HG03103 (cell line): ENCODE measurements around the gene TIAM2.
"Not testable (repeated sequence)": the region's sequence is repeated elsewhere in the genome, so short reads cannot be mapped to it uniquely, and the experiment has no call there.

Experiments used
- ATAC-seq: cut with Tn5 transposase; IDR thresholded peaks from one replicate; pipeline ENCODE4 v1.9.1; 2021; ENCODE audit warnings: low read depth; ENCODE audit not compliant: unreplicated experiment

Gene TIAM2

DNA sequence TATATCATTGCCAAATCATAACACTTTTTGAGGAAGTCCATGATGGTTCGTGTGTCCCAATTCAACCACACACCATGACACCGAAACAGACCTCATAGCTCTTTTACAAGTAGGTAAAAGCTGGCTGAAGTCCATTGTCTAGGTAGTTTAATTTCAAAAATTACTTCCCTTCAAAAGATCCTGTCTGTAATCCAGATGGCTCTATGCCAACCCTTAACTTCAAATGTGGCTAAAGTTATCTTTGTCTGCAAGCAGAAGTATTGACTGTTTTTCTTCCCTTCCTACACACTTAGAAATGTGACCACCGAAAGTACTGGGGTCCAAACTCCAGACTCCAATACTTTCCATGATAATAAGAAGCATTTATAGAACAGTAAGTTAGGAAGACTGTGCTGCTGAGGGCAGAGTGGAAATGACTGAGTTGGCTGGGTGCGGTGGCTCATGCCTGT, 8.3 kb upstream of the TIAM2 start:
- ATAC-seq, result no peak

DNA sequence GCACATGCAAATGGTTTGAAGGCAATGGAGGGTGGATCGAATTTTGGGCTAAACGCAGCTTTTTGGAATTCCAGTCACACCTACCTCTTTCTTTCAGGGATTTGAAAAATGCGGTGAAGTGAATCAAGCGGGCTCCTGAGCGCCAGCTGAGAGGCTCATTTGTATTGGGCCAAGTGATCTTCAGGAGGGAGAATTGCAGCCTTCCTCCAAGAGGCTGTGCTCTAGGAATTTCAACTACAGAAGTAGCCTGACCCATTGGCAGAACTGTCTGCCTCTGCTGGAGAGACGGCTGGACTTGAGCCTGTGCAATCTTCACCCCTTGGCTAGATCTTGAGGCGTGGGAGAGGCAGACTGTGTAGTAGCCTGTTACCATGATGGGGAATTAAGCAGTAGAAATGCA, 5.7 kb upstream of the TIAM2 start:
- ATAC-seq, result no peak

DNA sequence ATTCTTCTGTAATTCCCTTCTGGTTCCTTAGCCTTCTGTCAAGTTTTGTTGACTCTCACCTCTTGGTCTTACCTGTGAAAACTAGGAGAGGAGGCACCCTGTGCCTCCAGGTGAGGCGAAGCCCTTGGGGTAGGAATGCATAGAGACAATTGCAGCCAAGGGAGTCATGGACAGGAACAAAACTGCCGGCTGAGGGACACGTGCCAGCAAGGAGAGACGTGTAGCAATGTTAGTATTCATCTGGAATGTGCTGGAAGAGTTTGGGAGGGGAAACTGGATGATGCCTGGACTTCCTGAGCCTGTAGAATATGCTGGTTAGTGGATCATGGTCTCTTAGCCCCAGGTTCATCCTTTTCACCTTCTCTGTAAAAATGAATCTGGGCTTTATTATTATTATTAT, 3.9 kb upstream of the TIAM2 start:
- ATAC-seq, result no peak

DNA sequence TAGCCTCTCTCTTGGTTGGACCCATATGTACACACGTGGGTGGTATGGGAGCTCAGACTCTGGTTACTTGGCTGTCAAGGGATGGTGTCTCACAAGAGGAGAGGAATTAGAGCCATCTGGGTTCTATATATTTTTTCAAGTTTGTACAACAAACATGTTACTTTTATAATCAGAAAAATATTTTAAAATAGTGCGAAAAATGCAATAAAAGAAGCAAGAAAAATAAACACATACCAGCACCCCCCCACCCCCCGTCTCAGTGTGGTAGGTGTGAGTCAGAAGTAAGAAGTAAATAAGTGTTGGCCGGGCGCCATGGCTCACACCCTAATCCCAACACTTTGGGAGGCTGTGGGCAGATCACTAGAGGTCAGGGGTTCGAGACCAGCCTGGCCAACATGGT, 2.1 kb upstream of the TIAM2 start:
- ATAC-seq, result no peak

DNA sequence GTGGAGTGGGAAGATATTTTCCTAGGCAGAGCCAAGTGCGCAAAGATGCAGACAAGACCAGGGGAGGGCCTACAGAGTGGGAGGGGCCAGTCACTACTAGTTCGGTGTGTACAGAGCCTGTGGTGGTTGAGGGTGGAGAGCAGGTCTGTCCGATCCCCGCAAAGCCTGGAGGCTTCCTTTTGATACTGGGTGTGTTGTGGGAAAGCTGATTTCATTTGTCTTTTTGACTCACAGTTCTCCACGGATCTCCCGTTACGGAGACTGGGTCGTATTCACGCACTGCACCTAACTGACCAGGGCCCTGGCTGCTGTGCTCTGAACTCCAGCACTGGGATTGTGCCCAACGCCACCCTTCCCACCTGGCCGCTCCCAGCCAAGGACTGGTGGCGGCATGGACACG, 1.4 kb upstream of the TIAM2 start:
- no peak for ATAC-seq

DNA sequence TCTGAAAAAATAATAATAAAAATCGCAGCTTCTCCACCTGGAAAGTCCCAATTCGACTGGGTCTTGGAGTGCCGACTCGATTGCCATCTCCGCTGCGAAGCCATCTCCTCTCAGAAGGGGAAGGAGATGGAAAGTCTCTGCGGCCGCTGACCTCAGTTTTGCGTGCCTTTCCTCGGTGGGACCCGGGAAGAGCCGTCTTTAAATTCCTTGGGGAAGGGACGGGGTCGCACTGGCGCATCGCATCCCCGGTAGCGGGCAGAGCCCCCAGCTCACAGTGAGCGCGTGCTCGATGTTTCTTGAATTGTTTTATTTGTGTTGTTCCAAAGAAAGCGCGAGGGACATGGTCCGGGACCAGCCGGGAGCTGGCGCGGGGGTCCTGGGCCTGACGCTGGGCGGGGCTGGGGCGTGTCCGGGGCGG, 270 bp upstream of the TIAM2 start:
- ATAC-seq, result no peak

DNA sequence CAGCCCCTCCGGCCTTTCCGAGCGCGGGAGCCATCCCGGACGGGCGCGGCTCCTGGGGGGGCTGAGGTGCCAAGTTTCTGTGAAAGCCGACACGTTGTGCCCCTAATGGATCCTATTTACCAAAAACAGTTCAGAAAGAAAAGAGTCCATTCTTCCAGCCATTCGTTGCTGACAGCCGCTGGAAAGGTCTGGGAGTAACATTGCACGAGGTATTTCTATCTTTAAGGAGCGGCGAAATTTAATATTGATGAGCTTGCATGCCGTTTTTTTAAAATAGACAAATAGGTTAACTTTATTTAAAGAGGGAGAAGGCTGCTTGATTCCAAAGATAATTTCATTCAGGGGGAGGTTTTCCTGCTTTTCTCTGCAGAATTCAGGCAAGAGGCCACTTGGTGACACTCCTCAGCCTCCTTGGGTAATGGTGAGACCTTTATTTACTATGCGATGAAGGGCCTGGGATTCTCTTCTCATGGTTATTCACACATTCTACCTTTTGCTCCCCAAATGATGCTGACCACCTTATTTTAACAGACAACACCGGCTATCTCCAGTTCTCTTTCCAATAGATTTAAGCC, 988 bp downstream of the TIAM2 start:
- ATAC-seq, result no peak

DNA sequence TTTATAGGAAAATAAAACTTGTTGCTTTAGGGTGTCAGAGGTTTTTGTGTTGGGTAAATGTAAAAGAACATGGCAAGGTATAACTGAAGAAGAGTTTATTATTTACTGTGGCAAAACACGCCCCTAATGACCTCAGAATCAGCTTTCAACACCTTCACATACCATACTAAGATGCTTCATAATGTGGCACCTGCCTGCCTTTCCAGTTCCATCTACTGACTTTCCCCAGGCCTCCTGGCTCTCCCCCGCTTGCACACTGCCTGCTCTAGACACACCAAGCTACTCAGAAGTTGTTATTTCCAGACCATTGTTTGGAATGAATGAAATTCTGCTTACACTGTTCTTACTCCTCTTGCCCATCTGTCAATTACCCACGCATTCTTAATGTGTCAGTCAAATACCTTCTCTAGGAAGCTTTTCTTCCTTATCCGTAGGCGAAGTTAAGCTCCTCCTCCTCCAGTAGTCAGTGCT, 1.8 kb downstream of the TIAM2 start:
- no peak for ATAC-seq

DNA sequence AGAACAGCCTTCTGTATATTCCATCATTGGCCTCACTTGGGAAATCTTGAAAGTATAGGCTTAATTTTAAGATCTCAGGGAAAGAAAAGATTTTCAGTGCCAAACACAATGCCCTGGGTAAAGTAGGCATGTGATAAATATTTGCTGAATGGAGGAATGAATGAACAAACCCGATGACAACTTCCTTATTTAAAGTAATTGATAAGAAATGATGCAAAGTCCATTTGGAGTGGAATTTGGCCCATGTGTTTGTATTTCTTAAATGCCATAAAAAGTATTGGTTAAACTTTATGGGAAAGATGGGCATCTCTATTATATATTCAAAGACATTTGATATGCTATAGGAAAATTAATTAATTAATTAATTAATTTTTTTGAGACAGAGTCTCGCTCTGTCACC, 3.7 kb downstream of the TIAM2 start:
- no peak for ATAC-seq

DNA sequence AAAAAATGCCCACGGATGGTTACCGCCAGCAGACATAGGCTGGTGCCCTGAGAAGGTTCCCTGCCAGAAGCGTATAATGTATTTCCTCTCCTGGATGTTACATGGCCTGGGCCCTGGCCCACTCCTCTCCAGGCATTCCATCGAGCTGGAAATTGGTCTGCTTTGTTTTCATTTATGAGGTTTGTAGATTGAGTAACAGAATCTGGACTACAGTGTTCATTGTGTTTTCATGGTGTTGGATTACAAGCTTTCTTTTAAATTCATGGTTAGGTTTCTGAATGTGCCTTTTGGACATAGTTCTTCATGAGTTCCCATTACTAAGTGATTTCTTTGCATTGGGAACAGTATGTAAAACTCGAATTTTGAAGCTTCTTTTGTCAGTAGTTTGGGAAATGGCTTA, 6.4 kb downstream of the TIAM2 start:
- ATAC-seq, result no peak

DNA sequence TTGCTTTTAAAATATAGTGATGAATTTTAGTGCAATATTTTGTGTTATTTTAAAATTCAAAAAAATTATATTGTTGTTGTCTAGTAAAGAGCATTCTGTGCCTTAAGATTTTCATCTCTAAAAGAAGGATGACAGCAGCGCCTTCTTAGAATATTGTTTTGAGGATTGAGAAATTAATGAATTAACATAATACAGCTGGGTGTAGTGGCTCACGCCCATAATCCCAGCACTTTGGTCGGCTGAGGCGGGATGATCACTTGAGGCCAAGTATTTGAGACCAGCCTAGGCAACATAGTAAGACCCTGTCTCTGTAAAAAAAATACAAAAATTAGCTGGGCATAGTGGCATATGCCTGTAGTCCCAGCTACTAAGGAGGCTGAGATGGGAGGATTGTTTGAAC, 6.8 kb downstream of the TIAM2 start:
- ATAC-seq, result no peak

DNA sequence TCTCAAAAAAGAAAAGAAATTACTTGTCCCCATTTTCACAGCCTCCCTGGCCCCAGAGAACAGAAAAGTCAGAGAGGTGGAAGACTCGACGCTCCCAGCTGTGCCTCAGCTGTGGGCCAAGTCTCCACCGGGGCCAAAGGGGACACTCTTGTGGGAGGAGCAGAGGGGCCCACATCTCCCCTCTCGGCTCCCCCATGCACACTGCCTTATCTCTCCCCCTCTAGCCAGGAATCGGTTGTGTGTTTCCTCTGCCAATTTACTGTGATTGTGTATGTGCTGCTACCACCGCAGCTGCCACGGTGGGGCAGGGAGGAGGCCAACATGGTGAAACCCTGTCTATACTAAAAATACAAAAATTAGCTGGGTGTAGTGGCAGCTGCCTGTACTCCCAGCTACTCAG, 8.4 kb downstream of the TIAM2 start:
- no peak for ATAC-seq

DNA sequence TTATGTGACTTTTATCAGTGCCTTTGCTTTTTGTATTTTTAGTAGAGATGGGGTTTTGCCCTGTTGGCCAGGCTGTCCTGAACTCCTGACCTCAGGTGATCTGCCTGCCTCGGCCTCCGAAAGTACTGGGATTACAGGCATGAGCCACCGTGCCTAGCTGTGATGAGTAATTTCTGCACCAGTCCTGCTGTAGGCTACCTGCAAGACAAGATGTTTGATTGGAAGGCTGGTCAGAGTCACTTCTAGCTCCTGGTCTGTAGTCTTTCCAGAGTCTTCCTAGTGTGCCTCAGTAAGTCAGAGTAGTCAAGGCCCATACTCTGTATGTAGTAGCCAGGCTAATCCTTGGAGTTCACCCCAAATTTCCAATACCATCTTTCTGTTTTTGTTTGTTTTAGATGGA, 8.9 kb downstream of the TIAM2 start:
- no peak for ATAC-seq

DNA sequence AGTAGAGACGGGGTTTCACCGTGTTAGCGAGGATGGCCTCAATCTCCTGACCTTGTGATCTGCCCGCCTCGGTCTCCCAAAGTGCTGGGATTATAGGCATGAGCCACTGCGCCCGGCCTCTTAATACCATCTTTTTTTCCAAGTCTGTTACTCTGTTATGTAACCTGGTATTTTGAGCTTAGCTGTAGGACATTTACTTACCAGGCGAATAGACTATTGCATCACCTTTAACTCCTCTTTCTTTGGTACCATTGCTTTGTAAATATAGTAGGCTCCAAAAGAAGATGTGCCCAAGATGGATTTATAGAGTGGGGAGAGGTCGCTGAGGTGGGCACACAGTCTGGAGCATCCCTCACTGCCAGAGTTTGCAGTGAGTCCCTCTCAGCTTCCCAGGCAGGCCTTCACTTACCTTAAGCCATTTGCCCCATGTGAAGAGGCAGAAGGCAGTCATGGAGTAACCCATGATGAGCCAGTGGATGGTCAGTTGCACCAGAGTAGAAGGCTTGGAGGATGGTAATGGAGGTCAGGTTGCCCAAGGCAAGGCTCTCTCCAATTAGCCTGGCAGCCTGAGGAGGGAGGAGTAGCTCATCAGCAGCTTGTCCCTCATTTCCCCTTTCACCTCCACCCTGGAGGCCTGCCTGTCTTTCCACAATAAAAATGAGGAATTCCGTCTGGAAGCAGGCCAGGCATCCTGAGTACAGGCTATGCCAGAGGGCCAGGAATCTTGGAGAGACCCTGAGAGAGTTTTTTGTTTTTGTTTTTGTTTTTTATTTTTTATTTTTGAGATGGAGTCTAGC, 9.7 kb downstream of the TIAM2 start:
- no peak for ATAC-seq

DNA sequence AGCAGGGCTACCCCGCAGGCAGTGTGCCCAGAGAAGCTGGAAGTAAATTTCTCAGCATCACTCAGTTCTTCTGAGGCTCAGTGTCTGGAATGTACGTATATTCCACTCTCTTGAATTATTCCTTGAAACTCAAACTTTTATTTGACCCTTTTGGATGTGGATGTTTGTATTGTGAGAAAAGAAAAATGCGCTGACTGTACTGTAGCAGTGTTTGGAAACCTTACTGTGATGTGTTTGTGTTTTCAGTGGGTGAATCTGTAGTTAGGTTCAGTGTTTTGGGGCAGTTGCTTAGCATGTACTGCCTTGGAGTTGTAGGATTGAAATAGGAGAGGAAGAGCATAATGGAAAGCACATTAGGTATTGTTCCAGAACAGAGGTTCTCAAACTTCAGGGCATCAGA, 13.5 kb downstream of the TIAM2 start:
- no peak for ATAC-seq

DNA sequence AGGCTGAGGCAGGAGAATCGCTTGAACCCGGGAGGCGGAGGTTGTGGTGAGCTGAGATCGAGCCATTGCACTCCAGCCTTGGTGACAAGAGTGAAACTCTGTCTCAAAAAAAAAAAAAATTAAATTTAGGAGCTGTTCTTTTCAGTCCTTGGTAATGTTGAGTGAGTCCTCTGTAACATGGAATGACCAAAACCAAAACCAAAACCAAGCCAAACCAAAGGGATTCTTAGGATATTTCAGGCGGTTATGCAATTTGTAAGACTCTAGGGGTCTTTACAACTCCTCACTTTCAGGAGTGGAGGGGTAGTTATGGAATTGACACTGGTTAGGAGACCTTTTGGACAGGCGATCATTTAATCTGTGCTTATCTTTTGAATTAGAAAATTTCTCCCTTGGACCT, 15.8 kb downstream of the TIAM2 start:
- ATAC-seq, result no peak

DNA sequence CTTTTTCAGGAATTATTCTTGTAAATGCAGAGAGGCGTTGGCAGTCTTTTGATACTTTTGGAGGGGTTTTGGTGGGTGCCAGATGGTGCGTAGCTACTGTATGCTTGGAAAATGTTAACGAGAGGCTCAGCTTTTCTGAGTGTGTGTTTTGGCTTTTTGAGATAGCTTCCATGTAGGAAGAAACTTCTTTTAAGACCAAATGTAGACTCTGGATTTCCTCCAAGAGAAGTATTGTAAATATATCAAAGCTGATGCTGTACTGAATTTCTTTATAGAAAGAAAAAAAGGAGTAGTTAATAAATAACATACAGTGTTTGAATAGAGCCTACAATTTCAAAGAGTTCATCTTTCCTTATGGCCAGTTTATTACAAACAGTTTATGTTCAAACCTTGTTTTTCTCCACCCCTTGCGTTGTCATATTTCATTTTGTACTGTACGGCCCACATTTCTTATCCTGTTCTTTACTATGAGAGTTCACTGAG, 16.7 kb downstream of the TIAM2 start:
- ATAC-seq, result no peak

DNA sequence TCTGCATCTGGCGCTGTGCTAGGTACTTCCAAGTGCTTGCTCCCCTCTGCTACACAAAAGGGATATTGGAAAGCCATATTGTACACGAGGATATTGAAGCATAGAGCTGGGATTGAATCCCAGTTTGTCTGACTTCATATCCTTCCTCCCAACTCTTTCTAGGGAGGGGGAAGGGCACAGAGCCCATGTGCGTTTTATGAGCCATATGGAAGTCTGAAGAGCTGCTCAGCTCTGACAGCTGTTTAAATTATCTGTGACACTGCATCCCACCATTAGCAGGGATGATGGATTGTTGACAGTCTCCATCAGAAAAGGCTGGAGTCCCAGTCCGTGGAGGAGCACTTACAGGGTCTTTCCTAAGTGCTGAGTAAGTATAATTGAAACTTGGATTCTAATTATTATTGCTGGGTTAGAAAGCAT, 18.4 kb downstream of the TIAM2 start:
- ATAC-seq, result no peak

DNA sequence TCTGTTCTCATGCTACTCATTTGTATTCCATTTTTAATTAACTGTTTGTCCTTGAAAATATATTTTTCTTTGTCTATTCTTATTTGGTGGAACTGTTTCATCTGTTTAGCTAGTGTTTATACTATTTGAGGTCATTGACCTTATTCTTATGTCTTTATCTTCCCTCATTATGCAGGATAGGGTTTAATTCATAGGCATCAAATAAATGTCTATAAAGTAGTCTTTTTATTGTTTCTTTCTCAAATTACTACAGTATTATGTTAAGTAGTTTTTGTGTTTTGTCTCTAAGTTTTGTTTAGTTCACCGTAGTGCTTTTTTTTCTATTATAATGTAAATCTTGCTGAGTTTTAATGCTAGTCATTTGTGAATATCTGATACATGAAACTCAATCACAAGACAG, 19.0 kb downstream of the TIAM2 start:
- no peak for ATAC-seq

DNA sequence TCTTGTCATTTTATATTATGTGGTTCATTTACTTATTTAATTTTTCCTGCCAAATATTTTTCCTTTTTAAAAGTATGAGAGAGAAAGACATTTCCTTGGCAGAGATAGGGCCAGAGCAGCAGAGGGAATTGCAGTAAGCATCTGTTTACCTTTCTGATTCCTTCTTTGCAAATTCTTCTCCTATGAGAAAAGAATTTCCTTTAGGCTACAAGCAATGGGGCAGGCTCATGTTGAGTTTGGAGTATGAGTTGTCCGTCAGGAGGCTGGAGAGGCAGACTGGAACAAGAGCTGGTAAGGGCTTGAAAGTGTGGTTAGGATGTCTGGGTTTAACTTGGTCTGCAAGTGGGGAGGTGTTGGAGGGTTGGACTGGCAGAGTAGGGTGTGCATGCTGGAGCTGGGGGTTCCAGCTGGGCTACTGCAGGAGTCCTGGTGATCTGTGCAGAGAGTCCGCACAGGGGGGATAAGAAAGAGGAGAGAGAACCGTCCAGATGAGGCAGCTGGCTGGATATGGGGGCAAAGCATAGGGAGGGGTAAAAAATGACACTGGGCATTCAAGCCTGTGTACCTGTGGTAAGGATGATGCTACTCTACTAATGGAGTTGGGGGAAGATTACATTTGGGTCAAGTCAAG, 19.7 kb downstream of the TIAM2 start:
- ATAC-seq, result no peak

DNA sequence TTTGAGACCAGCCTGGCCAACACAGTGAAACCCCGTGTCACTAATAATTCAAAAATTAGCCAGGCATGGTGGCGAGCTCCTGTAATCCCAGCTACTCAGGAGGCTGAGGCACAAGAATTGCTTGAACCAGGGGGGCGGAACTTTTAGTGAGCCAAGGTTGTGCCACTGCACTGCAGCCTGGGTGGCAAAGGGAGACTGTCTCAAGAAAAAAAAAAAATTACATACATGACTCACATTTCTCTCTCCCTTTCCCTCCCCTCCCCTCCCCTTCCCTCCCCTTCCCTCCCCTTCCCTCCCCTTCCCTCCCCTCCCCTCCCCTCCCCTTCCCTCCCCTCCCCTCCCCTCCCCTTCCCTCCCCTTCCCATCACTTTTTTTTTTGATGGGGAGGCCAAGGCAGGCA, 23.3 kb downstream of the TIAM2 start:
- ATAC-seq, result not testable (repeated sequence)

DNA sequence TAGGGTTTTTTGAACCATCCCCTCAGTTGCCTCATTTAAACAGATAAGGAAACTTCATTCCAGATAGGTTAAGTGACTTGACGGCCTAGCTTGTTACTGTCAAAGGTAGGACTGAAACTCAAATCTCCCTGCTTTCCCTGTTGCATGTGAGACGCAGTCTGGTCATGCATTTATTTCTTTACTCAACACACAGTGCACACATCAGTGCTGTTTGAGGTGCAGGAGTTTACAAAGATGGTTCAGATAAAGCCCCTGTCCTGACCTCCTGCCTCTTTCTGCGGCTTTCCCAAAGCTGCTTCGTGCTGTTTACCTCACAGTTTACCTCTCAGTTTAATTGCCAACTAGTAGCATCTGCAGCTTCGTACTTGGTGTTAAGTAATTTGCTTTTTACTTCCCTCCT, 26.6 kb downstream of the TIAM2 start:
- no peak for ATAC-seq
